Cardiac muscle cell (in vitro differentiated cells and primary cell): ENCODE data around the gene C11orf58. TPM values are rescaled to one million over a fixed set of nuclear protein-coding genes. Genes with fewer than 3 reads are reported as not detected.

Experiments
- DNase-seq, 2 donors: peaks; one replicate each; pipeline versions ENCODE4 v3.0.0 to v3.0.0-alpha.2; 2010 to 2017; ENCODE audit warnings: low read depth in 1 of 2, low spot score in 1 of 2
- H3K27ac ChIP-seq: fragments of 200-600 bp; sonication (generic); 2 replicates; pipeline ENCODE4 v1.5.1; 2016
- H3K27me3 ChIP-seq: fragments of 200-600 bp; sonication (generic); 2 replicates; pipeline ENCODE4 v1.6.0; 2016; ENCODE audit warnings: control low read depth
- H3K36me3 ChIP-seq: fragments of 200-600 bp; sonication (generic); 2 replicates; pipeline ENCODE4 v1.5.1; 2016; ENCODE audit warnings: control low read depth
- H3K4me1 ChIP-seq: fragments of 200-600 bp; sonication (generic); 2 replicates; pipeline ENCODE4 v1.8.1; 2017; ENCODE audit warnings: low read depth, mild to moderate bottlenecking, mixed run types
- H3K4me3 ChIP-seq: fragments of 200-600 bp; sonication (generic); 2 replicates; pipeline ENCODE4 v1.5.1; 2016; ENCODE audit warnings: mild to moderate bottlenecking
- H3K9me3 ChIP-seq: fragments of 200-600 bp; sonication (generic); 2 replicates; pipeline ENCODE4 v1.5.1; 2017; ENCODE audit warnings: low read depth, mild to moderate bottlenecking, control low read depth
- CTCF ChIP-seq: IDR thresholded peaks from 2 replicates; pipeline ENCODE4 v1.5.1; 2012; ENCODE audit warnings: low read depth, mild to moderate bottlenecking, low read length
- polyA plus RNA-seq: library from polyadenylated mRNA; unstranded; fragments of >200 nt; fragmentation: Nextera tagmentation; extraction: Ambion mirVana; gene quantifications from 2 replicates; pipeline ENCODE4 v1.2.1, GENCODE V29; 2016
- total RNA-seq: library from RNA; depleted of rRNA; stranded (reverse); fragments of >200 nt; gene quantifications from 2 replicates; pipeline ENCODE4 v1.2.3, GENCODE V29; 2016

Gene C11orf58
- total and polyA plus RNA-seq, 2 experiments from 2014 or later, result 157 to 232 TPM

- Histone ChIP-seq H3K4me3 (no peak overlapping the region), H3K36me3 (no peaks in the 10 kb centered on the region), H3K27ac (no peak overlapping the region), H3K27me3 (no peaks in the 10 kb centered on the region), H3K9me3 (no peaks in the 10 kb centered on the region), H3K4me1 (no peaks in the 10 kb centered on the region)
- no peak for TF ChIP-seq CTCF
- no peak for DNase-seq
Observed at GRCh38 chr11:16767957-16768356, 29.5 kb downstream of the C11orf58 start.

- no peak overlapping the region for H3K4me3 ChIP-seq
- no peak overlapping the region for H3K27ac ChIP-seq
- H3K36me3 ChIP-seq, result no peaks in the 10 kb centered on the region
- DNase-seq, result no peak
- TF ChIP-seq CTCF, result no peak
- no peaks in the 10 kb centered on the region for H3K4me1 ChIP-seq
- H3K9me3 ChIP-seq, result no peaks in the 10 kb centered on the region
- no peaks in the 10 kb centered on the region for H3K27me3 ChIP-seq
Observed at GRCh38 chr11:16769386-16769785, 30.9 kb downstream of the C11orf58 start.

- no peak for TF ChIP-seq CTCF
- Histone ChIP-seq H3K27me3 (no peaks in the 10 kb centered on the region), H3K36me3 (no peaks in the 10 kb centered on the region), H3K27ac (no peak overlapping the region), H3K4me3 (no peak overlapping the region), H3K4me1 (no peaks in the 10 kb centered on the region), H3K9me3 (no peaks in the 10 kb centered on the region)
- no peak for DNase-seq
Observed at GRCh38 chr11:16770016-16770415, 31.6 kb downstream of the C11orf58 start.

GRCh38 chr11:16771350-16772140, 33.1 kb downstream of the C11orf58 start:
- no peaks in the 10 kb centered on the region for H3K36me3 ChIP-seq

GRCh38 chr11:16772141-16772512, 33.7 kb downstream of the C11orf58 start:
- H3K27ac ChIP-seq, result no peak overlapping the region
- no peaks in the 10 kb centered on the region for H3K4me1 ChIP-seq
- H3K9me3 ChIP-seq, result no peaks in the 10 kb centered on the region
- no peak overlapping the region for H3K4me3 ChIP-seq
- H3K36me3 ChIP-seq, result peaks cover 1% of the 10 kb centered on the region
- no peaks in the 10 kb centered on the region for H3K27me3 ChIP-seq
- no peak for TF ChIP-seq CTCF
- no peak for DNase-seq

More at GRCh38 chr11:16771350-16772140, 33.1 kb downstream of the C11orf58 start:
- Histone ChIP-seq H3K4me3 (no peak overlapping the region), H3K27me3 (no peaks in the 10 kb centered on the region), H3K27ac (no peak overlapping the region), H3K4me1 (no peaks in the 10 kb centered on the region), H3K9me3 (no peaks in the 10 kb centered on the region)
- no peak for DNase-seq
- no peak for TF ChIP-seq CTCF
